DOHH2 (cell line): ENCODE data around the gene PEX11B.
"Not testable (repeated sequence)": the region's sequence is repeated elsewhere in the genome, so short reads cannot be mapped to it uniquely, and the experiment has no call there.

Source experiments
- H3F3A ChIP-seq: fragments of 200-600 bp; sonication (generic), shearing (Covaris generic); 2 replicates; pipeline ENCODE4 v1.6.0; 2016; ENCODE audit warnings: antibody characterized with exemption, mild to moderate bottlenecking; ENCODE audit not compliant: control insufficient read depth, insufficient read depth
- H3K27ac ChIP-seq: fragments of 200-600 bp; sonication (generic); 2 replicates; pipeline ENCODE4 v1.5.1; 2014; ENCODE audit warnings: low read depth, mild to moderate bottlenecking, low read length, moderate library complexity
- H3K27me3 ChIP-seq: fragments of 200-600 bp; sonication (generic); 2 replicates; pipeline ENCODE4 v1.6.1; 2014; ENCODE audit warnings: mild to moderate bottlenecking, low read length, mixed read lengths; ENCODE audit not compliant: control insufficient read depth
- H3K36me3 ChIP-seq: fragments of 200-600 bp; sonication (generic); 2 replicates; pipeline ENCODE4 v1.6.1; 2014; ENCODE audit warnings: mild to moderate bottlenecking, low read length, moderate library complexity, mixed read lengths; ENCODE audit not compliant: control insufficient read depth
- H3K4me1 ChIP-seq: fragments of 200-600 bp; sonication (generic); 2 replicates; pipeline ENCODE4 v1.6.1; 2014; ENCODE audit warnings: mild to moderate bottlenecking, low read length, mixed read lengths; ENCODE audit not compliant: control insufficient read depth
- H3K4me2 ChIP-seq: fragments of 200-600 bp; sonication (generic); 2 replicates; pipeline ENCODE4 v1.6.0; 2014; ENCODE audit warnings: mild to moderate bottlenecking, low read length, moderate library complexity
- H3K4me3 ChIP-seq: fragments of 200-600 bp; sonication (generic); 2 replicates; pipeline ENCODE4 v1.5.1; 2014; ENCODE audit warnings: mild to moderate bottlenecking, low read length, mixed read lengths
- H3K79me2 ChIP-seq: fragments of 200-600 bp; sonication (generic); 2 replicates; pipeline ENCODE4 v1.6.1; 2014; ENCODE audit warnings: mild to moderate bottlenecking, low read length, mixed read lengths; ENCODE audit not compliant: control insufficient read depth
- H3K9me2 ChIP-seq: fragments of 200-600 bp; sonication (generic); replicated peaks from 2 replicates; pipeline ENCODE4 v1.6.1; 2014; ENCODE audit warnings: mild to moderate bottlenecking, low read length, mixed read lengths; ENCODE audit not compliant: control insufficient read depth
- H3K9me3 ChIP-seq: fragments of 200-600 bp; sonication (generic); 2 replicates; pipeline ENCODE4 v1.6.1; 2014; ENCODE audit warnings: antibody characterized with exemption, low read length, mixed read lengths; ENCODE audit not compliant: control insufficient read depth, insufficient read depth
- H4K20me1 ChIP-seq: fragments of 200-600 bp; sonication (generic); 2 replicates; pipeline ENCODE4 v1.6.0; 2014; ENCODE audit warnings: low read depth, mild to moderate bottlenecking, antibody characterized with exemption, low read length, moderate library complexity; ENCODE audit not compliant: control insufficient read depth, insufficient read depth
- CTCF ChIP-seq: fragments of 200-600 bp; sonication (generic); IDR thresholded peaks from one replicate; pipeline ENCODE4 v1.5.1; 2014; ENCODE audit warnings: antibody characterized with exemption, mild to moderate bottlenecking, low read depth, low read length; ENCODE audit not compliant: poor library complexity, severe bottlenecking
- EZH2phosphoT487 ChIP-seq: fragments of 200-600 bp; sonication (generic); IDR thresholded peaks from 2 replicates; pipeline ENCODE4 v1.6.1; 2017; ENCODE audit warnings: borderline replicate concordance, mild to moderate bottlenecking, antibody characterized with exemption, low read length, moderate library complexity, mixed read lengths

The PEX11B gene

GRCh38 chr1:145942405-145942804, 23.9 kb upstream of the PEX11B start:
- Histone ChIP-seq H3K4me1 (no peaks in the 10 kb centered on the region; the same call in 1 of the 2 replicates), H3K27ac (no peak overlapping the region), H3K79me2 (no peaks in the 10 kb centered on the region), H3K4me3 (no peak overlapping the region), H4K20me1 (no peaks in the 10 kb centered on the region), H3K4me2 (no peak overlapping the region), H3K9me3 (no peaks in the 10 kb centered on the region), H3K9me2 (no peaks in the 10 kb centered on the region), H3K36me3 (peaks cover 33% of the 10 kb centered on the region), H3F3A (no peaks in the 10 kb centered on the region), H3K27me3 (no peaks in the 10 kb centered on the region)
- TF ChIP-seq EZH2phosphoT487 (no peak), CTCF (no peak)

GRCh38 chr1:145937436-145937835, 18.9 kb upstream of the PEX11B start:
- Histone ChIP-seq H3K4me2 (no peak overlapping the region), H3K4me3 (no peak overlapping the region), H3K9me2 (no peaks in the 10 kb centered on the region), H3K36me3 (peaks cover 36% of the 10 kb centered on the region), H4K20me1 (no peaks in the 10 kb centered on the region), H3K27me3 (no peaks in the 10 kb centered on the region), H3K79me2 (no peaks in the 10 kb centered on the region), H3F3A (peaks cover 14% of the 10 kb centered on the region), H3K9me3 (no peaks in the 10 kb centered on the region), H3K4me1 (peaks cover 17% of the 10 kb centered on the region), H3K27ac (no peak overlapping the region)
- TF ChIP-seq EZH2phosphoT487: no peak
- TF ChIP-seq CTCF: no peak

GRCh38 chr1:145936247-145936646, 17.7 kb upstream of the PEX11B start:
- H3K79me2 ChIP-seq: no peaks in the 10 kb centered on the region
- no peaks in the 10 kb centered on the region for H3K9me2 ChIP-seq
- H3K4me1 ChIP-seq: peaks cover 25% of the 10 kb centered on the region
- peaks cover 16% of the 10 kb centered on the region for H3F3A ChIP-seq
- H3K4me2 ChIP-seq: no peak overlapping the region
- no peak overlapping the region for H3K27ac ChIP-seq
- no peaks in the 10 kb centered on the region for H3K27me3 ChIP-seq
- H4K20me1 ChIP-seq: no peaks in the 10 kb centered on the region
- no peak for TF ChIP-seq CTCF
- TF ChIP-seq EZH2phosphoT487: no peak
- no peak overlapping the region for H3K4me3 ChIP-seq
- H3K36me3 ChIP-seq: peaks cover 26% of the 10 kb centered on the region
- H3K9me3 ChIP-seq: no peaks in the 10 kb centered on the region

GRCh38 chr1:145935708-145936107, 17.2 kb upstream of the PEX11B start:
- Histone ChIP-seq H3K9me3 (no peaks in the 10 kb centered on the region), H3K27me3 (no peaks in the 10 kb centered on the region), H3F3A (peaks cover 18% of the 10 kb centered on the region), H3K4me2 (no peak overlapping the region), H3K4me1 (peaks cover 25% of the 10 kb centered on the region), H4K20me1 (no peaks in the 10 kb centered on the region), H3K4me3 (no peak overlapping the region), H3K9me2 (no peaks in the 10 kb centered on the region), H3K36me3 (peaks cover 26% of the 10 kb centered on the region), H3K79me2 (no peaks in the 10 kb centered on the region), H3K27ac (no peak overlapping the region)
- TF ChIP-seq CTCF (no peak), EZH2phosphoT487 (no peak)

- Histone ChIP-seq H3K36me3 (peaks cover 29% of the 10 kb centered on the region), H3K27ac (peak overlapping the region; percentile 69), H3K79me2 (peaks cover 11% of the 10 kb centered on the region), H3K4me1 (peaks cover 33% of the 10 kb centered on the region), H3K4me2 (peak overlapping the region; percentile 64), H3K4me3 (peak overlapping the region; percentile 59), H3F3A (peaks cover 42% of the 10 kb centered on the region)
- H3K27me3 ChIP-seq, H4K20me1 ChIP-seq, H3K9me3 ChIP-seq, H3K9me2 ChIP-seq: not testable (repeated sequence)
Measured at GRCh38 chr1:145932522-145933009, 14.0 kb upstream of the PEX11B start.
